HG03439 (cell line): ENCODE results near the gene TIMMDC1.
A peak's percentile ranks its signal among the peaks of the same experiment; 100 is the strongest.

Experiments
- ATAC-seq: cut with Tn5 transposase; IDR thresholded peaks from one replicate; pipeline ENCODE4 v1.9.1; 2021; ENCODE audit warnings: mild to moderate bottlenecking, moderate library complexity; ENCODE audit not compliant: unreplicated experiment

TIMMDC1 gene

DNA sequence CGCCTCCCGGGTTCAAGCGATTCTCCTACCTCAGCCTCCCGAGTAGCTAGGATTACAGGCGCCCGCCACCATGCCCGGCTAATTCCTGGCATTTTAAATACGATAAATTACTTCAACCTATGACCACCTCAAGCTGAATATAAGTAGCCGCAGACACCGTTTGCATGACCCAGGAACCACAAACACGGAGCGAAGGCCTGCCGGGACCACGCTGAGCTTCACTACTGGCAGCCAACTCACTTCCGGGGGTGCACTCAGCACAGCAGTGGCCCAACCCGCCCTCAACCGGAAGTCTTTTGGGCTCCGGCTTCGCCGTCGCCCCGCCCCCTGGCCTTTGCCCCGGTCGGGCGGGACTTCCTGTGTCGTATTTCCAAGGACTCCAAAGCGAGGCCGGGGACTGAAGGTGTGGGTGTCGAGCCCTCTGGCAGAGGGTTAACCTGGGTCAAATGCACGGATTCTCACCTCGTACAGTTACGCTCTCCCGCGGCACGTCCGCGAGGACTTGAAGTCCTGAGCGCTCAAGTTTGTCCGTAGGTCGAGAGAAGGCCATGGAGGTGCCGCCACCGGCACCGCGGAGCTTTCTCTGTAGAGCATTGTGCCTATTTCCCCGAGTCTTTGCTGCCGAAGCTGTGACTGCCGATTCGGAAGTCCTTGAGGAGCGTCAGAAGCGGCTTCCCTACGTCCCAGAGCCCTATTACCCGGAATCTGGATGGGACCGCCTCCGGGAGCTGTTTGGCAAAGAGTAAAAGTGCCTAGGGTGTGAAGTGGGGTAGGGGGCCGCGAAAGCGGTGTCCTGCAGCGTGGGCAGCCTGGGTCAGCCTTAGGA, at the start of gene TIMMDC1:
TIMMDC1 (plus strand) TSS at position 362 of the 826 bp plus-strand sequence; CDS start at position 549, 187 bp downstream.
- ATAC-seq: peak; percentile 99

DNA sequence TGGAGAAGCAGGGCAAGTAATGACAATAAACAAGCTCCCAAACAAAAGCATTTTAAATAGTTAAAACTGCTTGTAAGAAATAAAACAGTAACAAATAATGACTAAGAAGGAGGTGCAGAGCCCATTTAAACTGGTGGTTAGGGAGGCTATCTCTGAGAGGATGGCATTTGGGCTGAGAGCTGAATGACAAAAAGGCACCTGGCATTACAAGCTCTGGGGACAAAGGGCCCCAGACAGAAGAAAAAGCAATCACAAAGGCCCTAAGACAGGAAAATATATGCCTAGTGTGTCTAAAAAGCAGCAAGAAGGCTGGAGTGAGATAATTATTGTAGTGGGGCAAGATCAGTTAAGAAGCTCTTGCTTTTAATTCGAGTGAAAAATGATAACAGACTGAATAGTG, 44.5 kb upstream of the TIMMDC1 start:
- no peak for ATAC-seq

GRCh38 chr3:119456469-119456868, 41.9 kb upstream of the TIMMDC1 start:
- ATAC-seq: no peak

GRCh38 chr3:119457246-119457645, 41.1 kb upstream of the TIMMDC1 start:
- ATAC-seq: no peak

DNA sequence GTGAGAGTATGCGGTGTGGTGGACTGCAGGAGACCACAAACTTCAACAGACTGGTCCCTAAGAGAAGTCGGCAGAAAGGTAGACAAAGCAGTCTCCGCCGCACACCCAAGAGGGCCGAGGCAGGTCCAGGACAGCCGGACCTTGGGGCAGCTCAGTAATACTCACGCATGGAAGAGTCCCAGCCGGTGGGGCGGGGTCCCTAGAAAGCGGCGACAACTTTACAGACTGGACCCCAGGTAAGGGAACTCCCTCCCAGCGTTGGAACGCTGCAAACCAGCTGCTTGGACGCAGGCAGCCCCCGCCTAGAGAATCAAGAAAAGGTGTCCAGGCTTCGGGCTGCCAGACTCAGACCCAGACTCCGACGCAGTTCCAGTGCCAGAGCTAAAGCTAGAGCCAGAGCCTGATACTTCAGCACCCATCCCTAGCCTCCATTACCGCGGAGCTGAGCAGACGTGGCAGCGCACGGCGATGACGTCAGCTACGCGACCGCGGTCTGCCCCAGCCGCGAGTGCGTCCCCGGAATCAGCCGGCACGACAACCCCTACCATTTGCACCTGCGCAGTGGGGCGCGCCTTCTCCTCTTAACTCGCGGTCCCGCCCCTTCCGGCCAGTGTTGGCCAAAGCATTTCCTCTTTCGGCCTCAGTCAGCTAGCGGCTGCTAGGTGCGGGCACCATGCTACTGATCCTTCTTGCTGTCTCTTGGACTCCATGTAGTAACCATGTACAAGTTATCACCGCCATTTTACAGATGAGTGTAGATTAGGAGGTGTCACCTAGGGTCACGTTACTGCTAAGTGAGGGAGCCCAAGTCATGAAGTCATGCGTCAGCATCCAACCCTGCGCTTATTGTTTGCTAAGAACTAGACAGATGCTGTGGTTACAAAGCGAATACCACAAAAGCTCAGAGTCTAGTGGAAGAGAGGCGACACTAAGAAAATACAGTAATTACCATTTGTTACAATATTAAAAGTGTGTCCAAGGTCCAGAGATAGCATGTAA, 34.9 kb upstream of the TIMMDC1 start, which contains the start of gene TMEM39A:
TMEM39A (minus strand) TSS at position 445 of the 999 bp plus-strand sequence. CDS start 1,541 bp downstream, outside the sequence.
- peak; percentile 95 for ATAC-seq

GRCh38 chr3:119468041-119468440, 30.3 kb upstream of the TIMMDC1 start:
- no peak for ATAC-seq

DNA sequence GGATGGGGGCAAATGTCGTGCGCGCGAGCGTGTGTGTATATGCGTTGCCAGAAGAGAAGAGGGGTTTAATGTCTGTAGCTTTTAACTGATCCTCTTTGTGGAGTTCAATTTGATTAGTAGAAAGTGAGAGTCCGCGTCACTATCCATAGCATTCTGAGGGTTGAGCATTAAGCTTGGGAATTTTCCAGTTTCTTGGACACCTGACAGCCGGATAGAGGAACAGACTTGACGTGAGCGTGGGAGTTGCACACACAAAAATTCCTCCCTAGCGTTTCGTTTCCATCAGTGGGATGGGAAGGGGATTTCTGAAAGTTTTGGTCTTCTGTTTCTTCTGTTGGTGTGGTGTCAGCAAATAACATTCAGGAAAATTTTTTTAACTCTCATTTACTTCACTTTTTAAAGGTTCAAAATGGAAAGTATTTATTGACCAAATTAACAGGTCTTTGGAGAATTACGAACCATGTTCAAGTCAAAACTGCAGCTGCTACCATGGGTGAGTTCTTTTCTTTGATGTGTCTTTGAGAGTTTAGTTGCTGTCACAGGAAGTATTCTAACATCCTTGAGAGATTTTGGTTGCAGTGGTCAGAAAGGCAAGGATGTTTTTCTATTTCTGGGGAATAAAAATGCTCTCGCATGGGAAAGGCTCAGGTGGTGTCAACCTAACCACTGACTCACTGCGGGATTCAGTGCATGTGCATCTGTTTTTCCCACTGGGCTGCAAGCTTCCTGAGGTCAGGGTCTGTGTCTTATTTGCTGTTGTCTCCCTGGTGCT, 28.7 kb upstream of the TIMMDC1 start:
- ATAC-seq: peak; percentile 4

- ATAC-seq: no peak
Measured at GRCh38 chr3:119470866-119471265, 27.5 kb upstream of the TIMMDC1 start.

DNA sequence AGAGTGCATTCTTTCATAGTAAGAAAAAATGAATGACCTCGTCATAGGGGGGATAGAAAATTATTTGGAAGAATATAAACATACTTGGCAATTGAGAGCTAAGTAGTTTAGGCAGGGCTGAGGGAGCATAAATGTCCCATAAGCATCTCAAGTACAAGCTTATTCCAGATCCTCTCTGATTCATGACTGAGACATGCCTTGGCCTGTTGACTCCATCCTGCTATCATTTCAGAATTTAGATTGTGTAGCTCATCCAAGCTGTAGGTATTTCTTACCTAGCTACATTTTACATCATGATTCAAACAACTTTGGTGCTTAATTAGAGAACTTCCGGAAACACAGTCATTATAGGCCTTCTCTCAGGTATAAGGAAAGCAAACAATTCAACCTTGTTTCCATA, 17.3 kb upstream of the TIMMDC1 start:
- ATAC-seq: no peak

GRCh38 chr3:119483101-119483500, 15.2 kb upstream of the TIMMDC1 start:
- no peak for ATAC-seq

GRCh38 chr3:119485563-119485962, 12.8 kb upstream of the TIMMDC1 start:
- ATAC-seq: no peak

GRCh38 chr3:119490153-119490552, 8.2 kb upstream of the TIMMDC1 start:
- ATAC-seq: no peak

DNA sequence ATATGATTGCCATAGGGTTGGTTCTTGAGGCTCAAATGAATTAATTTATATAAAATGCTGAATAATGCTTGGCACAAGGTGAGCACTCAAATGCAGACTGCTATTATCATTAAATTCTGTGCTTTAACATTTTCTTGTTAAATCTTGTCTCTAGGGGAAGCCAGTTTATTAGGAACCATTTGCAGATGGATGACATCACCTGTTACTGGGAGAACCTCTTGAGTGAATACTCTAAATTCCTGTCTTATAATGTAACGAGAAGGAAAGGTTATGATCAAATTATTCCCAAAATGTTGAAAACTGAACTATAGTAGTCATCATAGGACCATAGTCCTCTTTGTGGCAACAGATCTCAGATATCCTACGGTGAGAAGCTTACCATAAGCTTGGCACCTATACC, 6.2 kb upstream of the TIMMDC1 start:
- no peak for ATAC-seq

GRCh38 chr3:119492810-119493209, 5.5 kb upstream of the TIMMDC1 start:
- ATAC-seq: no peak

GRCh38 chr3:119494597-119494996, 3.8 kb upstream of the TIMMDC1 start:
- ATAC-seq: no peak

DNA sequence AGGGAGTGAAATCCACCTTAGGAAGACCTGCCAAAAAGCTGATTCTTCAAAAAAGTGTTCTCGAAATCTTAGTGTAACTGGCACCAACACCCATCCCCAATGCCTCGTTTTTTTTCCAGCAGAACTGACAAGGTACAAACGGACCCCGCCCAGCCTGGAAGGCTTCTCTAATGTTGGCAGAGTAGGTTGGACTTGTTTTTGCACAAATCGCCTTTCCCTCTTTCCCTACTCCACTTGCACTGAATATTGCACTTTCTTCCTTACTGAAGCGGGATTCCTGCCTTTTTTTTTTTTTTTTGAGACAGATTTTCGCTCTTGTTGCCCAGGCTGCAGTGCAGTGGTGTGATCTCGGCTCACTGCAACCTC, 544 bp upstream of the TIMMDC1 start:
- no peak for ATAC-seq

- ATAC-seq: no peak
Measured at GRCh38 chr3:119500265-119500664, 1.9 kb downstream of the TIMMDC1 start.

GRCh38 chr3:119500901-119501300, 2.6 kb downstream of the TIMMDC1 start:
- ATAC-seq: no peak

- ATAC-seq: no peak
Measured at GRCh38 chr3:119506631-119507030, 8.3 kb downstream of the TIMMDC1 start.

DNA sequence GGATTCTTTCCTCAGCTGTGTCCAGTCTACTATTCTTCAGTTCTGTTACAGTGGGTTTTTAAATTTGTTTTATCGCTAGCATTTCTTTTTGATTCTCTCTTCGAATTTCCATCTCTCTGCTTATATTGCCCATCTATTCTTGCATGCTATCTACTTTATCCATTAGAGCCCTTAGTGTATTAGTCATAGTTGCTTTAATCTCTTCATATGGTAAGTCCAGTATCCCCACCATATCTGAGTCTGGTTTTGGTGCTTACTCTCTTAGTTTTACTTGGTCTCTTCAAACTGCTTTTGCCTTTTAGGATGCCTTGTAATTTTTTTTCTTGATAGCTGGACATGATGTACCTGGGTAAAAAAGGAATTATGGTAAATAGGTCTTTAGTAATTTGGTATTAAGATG, 9.1 kb downstream of the TIMMDC1 start:
- no peak for ATAC-seq
